Neural progenitor cell (in vitro differentiated cells): ENCODE data around the gene FLVCR2.

Experiments used
- EZH2phosphoT487 ChIP-seq: fragments of 200-600 bp; sonication (generic); IDR thresholded peaks from 2 replicates; pipeline ENCODE4 v1.6.1; 2017; ENCODE audit warnings: antibody characterized with exemption
- TF ChIP-seq, protein P1 (sequence below): fragments of 200-600 bp; sonication (generic); IDR thresholded peaks from 2 replicates; pipeline ENCODE4 v1.5.1; 2017; ENCODE audit warnings: antibody characterized with exemption, mild to moderate bottlenecking

GRCh38 chr14:75673345-75674035 lies 95.1 kb downstream of the FLVCR2 start:
- TF ChIP-seq, protein P1, sequence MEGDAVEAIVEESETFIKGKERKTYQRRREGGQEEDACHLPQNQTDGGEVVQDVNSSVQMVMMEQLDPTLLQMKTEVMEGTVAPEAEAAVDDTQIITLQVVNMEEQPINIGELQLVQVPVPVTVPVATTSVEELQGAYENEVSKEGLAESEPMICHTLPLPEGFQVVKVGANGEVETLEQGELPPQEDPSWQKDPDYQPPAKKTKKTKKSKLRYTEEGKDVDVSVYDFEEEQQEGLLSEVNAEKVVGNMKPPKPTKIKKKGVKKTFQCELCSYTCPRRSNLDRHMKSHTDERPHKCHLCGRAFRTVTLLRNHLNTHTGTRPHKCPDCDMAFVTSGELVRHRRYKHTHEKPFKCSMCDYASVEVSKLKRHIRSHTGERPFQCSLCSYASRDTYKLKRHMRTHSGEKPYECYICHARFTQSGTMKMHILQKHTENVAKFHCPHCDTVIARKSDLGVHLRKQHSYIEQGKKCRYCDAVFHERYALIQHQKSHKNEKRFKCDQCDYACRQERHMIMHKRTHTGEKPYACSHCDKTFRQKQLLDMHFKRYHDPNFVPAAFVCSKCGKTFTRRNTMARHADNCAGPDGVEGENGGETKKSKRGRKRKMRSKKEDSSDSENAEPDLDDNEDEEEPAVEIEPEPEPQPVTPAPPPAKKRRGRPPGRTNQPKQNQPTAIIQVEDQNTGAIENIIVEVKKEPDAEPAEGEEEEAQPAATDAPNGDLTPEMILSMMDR = no peak
- no peak for TF ChIP-seq EZH2phosphoT487
